HG03139 (cell line): ENCODE results near the gene URI1.
"Not testable (repeated sequence)": the region's sequence is repeated elsewhere in the genome, so short reads cannot be mapped to it uniquely, and the experiment has no call there.

ENCODE experiments used
- ATAC-seq: cut with Tn5 transposase; IDR thresholded peaks from one replicate; pipeline ENCODE4 v1.9.1; 2021; ENCODE audit not compliant: unreplicated experiment

The URI1 gene

DNA sequence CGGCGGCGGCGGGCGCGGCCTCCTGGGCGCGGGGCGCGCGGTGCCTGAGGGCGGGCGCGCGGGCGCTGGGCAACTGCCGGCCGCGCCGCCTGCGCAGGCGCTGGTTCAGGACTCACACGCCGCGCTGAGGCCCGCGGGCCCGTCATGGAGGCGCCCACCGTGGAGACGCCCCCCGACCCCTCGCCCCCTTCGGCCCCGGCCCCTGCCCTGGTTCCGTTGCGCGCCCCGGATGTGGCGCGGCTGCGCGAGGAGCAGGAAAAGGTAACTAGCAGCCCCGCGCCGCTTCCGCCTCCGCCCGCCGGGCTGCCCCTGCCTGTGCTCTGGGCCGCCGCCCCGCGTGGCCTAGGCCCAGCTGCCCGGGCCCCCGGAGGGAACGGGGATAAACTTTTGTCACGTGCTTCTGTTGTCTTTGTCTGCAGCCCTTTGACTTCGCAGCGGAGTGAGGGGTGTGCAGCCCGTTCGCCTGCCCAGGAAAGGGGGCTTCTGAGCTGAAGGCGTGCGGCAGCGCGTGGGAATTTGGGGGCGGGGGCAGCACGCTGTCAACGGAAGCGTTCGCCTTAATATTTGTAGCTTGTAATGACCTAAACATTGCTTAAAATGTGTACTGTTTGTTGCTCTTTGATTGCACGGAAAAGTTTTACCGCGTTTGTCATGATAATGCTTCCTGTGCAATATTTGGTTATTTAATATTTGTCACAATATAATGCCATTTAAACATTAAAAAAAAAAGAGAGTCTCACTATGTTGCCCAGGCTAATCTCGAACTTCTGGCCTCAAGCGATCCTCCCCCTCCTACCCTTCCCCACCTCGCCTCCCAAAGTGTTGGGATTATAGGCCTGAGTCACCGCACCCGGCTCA is 594 bp downstream of the URI1 start:
- peak; percentile 70 for ATAC-seq

GRCh38 chr19:29943615-29944014 is 1.6 kb downstream of the URI1 start:
- no peak for ATAC-seq

GRCh38 chr19:29944390-29945012 is 2.5 kb downstream of the URI1 start:
- ATAC-seq = no peak

GRCh38 chr19:29945017-29945416 is 3.0 kb downstream of the URI1 start:
- ATAC-seq = no peak

GRCh38 chr19:29945433-29945832 is 3.4 kb downstream of the URI1 start:
- ATAC-seq = no peak

DNA sequence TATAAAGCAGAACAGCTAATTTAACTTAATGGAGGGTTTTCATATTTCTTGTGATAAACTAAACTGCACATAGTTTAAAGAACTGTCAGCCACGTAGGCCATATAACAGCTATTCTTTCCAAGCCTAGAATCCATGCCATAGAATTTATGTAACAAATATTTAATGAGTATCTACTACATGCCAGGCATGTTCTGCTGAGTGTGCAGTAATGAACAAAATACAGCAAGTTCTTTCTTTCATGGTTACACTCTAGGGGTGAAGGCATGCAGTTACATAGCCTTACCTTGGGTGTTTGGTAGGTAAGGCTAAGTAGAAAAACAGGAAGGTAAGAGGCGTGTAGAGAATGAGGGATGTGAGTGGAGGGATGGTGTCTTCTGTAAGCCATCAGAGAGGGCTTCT is 4.6 kb downstream of the URI1 start:
- ATAC-seq = no peak

DNA sequence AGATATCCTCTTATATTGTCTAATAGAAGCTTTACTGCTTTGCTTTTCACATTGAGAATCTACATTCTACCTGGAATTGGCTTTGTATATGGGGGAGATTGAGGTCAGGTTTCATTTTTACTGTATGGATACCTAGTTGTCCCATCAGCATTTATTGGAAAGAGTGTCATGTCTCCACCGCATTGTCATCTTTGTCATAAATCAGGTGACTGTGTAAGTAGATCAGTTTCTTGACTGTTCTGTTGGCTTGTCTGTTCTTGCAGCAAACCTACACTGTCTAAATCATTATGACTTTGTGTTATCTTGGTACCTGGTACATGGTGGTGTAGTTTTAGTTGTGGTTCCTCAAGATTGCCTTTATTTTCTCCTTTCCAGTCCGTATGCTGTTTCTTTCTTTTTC is 5.8 kb downstream of the URI1 start:
- no peak for ATAC-seq

DNA sequence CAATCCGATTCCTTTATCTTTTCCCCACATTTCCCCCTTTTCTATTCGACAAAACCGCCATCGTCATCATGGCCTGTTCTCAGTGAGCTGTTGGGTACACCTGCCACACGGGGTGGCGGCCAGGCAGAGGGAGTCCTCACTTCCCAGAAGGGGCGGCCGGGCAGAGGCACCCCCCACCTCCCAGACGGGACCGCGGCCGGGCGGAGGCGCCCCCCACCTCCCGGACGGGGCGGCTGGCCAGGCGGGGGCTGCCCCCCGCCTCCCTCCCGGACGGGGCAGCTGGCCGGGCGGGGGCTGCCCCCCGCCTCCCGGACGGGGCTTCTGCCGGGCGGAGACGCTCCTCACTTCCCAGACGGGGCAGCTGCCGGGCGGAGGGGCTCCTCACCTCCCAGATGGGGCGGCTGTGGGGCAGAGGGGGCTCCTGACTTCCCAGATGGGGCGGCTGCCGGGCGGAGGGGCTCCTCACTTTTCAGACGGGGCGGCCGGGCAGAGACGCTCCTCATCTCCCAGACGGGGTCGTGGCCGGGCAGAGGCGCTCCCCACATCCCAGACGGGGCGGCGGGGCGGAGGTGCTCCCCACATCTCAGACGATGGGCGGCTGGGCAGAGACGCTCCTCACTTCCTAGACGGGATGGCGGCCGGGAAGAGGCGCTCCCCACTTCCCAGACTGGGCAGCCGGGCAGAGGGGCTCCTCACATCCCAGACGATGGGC is 6.9 kb downstream of the URI1 start:
- not testable (repeated sequence) for ATAC-seq

DNA sequence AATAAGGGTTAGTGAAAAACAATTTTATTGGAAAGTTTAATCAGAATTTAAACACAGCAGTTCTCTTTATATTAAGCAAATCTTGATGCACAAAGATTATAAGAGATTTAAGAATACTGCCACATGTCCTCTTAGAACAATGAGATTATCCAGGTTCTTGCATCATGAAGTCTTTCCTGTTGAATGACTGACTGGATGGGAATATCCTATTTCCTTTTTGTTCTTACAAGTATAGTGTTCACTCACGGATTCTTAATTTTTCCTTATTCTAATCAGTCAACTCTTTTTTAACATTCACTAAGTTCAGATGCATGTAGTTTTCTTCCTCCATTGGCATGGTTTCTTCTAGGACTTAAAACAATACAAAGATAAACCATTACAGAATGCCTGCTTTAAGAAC is 10.1 kb downstream of the URI1 start:
- no peak for ATAC-seq

DNA sequence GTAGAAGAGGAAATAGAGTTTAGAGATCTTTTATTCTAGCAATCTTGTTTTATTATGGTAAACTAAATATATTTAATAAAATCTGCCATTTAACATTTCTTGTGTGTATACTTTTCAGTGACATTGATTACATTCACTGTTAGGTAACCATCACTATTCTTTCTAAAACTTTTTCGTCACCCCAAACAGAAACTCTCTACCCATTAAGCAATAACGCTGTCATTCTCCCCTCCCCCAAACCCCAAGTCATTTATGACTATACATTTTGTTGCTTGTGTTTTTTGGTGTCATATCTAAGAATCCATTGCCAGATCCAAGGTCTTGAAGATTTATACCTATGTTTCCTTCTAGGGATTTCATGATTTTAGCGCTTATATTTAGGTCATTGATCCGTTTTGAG is 10.6 kb downstream of the URI1 start:
- no peak for ATAC-seq

GRCh38 chr19:29953352-29954247 is 11.6 kb downstream of the URI1 start:
- no peak for ATAC-seq

- ATAC-seq = no peak
Observed at GRCh38 chr19:29956855-29957254, 14.8 kb downstream of the URI1 start.

- no peak for ATAC-seq
Observed at GRCh38 chr19:29961311-29961710, 19.3 kb downstream of the URI1 start.

DNA sequence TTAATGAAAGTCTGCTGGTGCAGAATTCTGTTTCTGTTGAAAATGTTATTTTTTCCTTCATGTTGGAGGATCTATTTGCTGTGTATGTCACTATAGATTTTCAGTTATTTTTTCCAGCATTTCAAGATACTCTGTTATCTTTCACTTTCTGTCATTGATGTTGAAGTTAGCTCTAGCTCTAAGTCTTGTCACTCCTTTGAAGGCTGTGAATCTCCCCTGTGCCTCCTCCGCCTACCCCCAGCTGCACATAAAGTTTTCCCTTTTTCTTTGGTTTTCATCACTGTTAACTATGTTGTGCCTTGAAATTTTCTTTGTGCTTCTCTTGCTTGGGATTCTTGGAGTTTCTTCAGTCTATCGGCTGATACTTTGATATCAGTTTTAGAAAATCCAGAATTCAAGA is 20.8 kb downstream of the URI1 start:
- ATAC-seq = no peak

DNA sequence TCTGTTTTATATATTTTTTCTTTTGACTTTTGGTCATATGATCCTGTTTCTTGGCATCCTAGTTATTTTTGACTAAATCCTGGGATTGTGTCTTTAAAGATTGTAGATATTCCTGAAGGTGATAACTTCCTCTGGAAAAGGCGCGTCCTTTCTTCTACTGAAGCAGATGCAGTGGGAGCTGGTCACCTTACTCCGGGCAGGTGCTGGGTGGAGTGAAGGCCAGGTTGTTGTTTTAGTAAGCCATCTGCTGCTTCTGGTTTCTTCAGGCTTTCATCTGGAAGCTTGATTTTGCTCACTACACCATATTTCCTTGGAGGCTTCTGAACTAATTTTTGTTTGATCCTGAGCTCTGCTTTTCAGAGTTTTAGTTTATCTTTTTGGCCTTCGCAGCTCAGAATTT is 21.5 kb downstream of the URI1 start:
- no peak for ATAC-seq

DNA sequence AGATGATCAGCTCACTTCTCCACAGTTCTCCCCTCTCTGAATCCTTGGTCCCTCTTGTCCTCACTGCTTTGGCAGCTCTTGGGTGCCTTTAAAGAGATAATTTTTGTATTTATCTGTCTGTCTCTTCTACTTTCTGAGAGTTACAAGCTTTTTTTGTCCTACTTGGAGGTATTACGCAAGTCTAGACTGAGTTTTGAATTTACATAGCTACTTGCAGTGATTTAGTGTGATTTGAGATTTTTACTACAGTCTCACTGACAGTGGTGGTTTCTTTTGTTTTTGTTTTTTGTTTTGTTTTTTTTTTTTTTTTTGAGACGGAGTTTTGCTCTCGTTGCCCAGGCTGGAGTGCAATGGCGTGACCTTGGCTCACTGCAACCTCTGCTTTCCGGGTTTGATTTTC is 22.1 kb downstream of the URI1 start:
- no peak for ATAC-seq

DNA sequence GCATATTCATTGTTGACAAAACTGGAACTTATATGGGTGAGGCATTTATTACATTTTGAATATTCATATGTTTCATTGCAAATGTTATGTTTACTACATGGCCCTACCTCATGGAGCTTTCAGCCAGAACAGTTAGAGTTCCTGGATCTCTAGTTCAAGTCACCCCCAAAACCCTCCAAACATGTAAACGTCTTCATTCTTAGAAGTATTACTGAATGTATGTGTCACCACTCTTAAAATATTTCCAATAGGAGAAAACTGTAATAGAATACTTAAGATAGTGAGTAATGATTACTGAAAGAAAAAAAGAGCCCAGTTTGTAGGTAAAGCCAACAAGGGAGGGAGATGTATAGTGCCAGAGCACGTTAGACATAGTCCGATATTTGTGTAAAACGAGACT is 23.5 kb downstream of the URI1 start:
- ATAC-seq = no peak

DNA sequence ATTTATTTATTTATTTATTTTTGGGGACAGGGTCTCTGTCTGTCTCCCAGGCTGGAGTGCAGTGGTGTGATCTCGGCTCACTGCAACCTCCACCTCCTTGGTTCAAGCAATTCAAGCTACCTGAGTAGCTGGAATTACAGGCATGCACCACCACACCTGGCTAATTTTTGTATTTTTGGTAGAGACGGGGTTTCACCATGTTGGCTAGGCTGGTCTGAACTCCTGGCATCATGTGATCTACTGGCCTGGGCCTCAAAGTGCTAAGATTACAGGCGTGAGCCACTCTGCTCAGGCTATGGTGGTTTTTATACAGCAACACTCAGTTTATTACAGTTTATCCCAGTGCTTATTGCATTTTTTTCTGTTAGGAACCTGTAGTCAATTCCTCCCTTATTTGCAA is 24.1 kb downstream of the URI1 start:
- ATAC-seq = not testable (repeated sequence)

- ATAC-seq = no peak
Observed at GRCh38 chr19:29966588-29967249, 24.7 kb downstream of the URI1 start.

- ATAC-seq = no peak
Observed at GRCh38 chr19:29967623-29968022, 25.6 kb downstream of the URI1 start.
